Loucy (cell line): ENCODE measurements around the gene SLC4A4.

ENCODE experiments used
- CTCF ChIP-seq: fragments of 200-600 bp; sonication (generic); conservative IDR thresholded peaks from 2 replicates; pipeline ENCODE4 v1.5.1; 2014; ENCODE audit warnings: mild to moderate bottlenecking, antibody characterized with exemption, low read length
- EZH2phosphoT487 ChIP-seq: fragments of 200-600 bp; IDR thresholded peaks from 2 replicates; pipeline ENCODE4 v1.6.1; 2018; ENCODE audit warnings: antibody characterized with exemption, mild to moderate bottlenecking, moderate library complexity, borderline replicate concordance

GRCh38 chr4:71497078-71497477, 158.3 kb downstream of the SLC4A4 start:
- TF ChIP-seq CTCF: no peak
- no peak for TF ChIP-seq EZH2phosphoT487
